ENCODE measurements around the gene TRPV6. TPM values are rescaled to one million over a fixed set of nuclear protein-coding genes. Genes with fewer than 3 reads are reported as not detected.

TRPV6 gene
- total RNA-seq, 1 experiment from 2014 or later = 4.0 TPM

DNA sequence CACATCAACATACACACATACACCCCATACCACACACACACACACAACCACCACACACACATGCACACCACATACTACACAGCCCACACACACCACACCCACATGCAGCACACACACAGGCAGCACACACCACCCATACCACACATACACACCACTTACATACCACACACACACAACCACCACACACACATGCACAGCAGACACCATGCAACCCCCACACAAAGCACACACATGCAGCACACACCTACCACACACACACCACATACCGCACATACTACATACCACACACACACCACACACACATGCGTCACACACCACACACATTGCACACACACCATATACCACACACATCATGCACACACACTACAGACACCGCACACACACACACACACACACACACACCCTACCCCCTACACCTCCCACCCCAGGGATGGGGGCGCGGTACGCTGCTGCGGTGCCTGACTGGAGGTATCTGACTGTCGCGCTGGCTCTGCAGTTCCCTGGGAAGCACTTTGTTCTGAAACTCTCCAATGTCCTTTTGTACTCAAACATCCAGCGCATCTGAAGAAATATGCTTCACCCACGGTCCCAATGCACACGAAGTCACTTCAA lies 5.4 kb upstream of the TRPV6 start:
- Histone ChIP-seq H3K9me3 (no peaks in the 10 kb centered on the region), H3K4me1 (peaks cover 28% of the 10 kb centered on the region), H3K27me3 (replicated peaks; ENCODE audit: control insufficient read depth, insufficient read depth, low read length) (no peaks in the 10 kb centered on the region), H3K4me3 (ENCODE audit: low read depth, low read length) (no peak overlapping the region), H3K36me3 (ENCODE audit: control insufficient read depth, insufficient read depth, low read length) (no peaks in the 10 kb centered on the region)
- H3K36me3 Mint-ChIP-seq (ENCODE audit: insufficient read depth, unreplicated experiment) = no peaks in the 10 kb centered on the region
- no peak for TF ChIP-seq CTCF (IDR thresholded peaks at IDR 0.05; ENCODE audit: insufficient read depth in 1 of 2, low read depth in 1 of 2, low read length in 1 of 2, severe bottlenecking in 1 of 2, unreplicated experiment in 1 of 2)
- peaks cover 10% of the 10 kb centered on the region for H3K9me3 Mint-ChIP-seq (ENCODE audit: unreplicated experiment)
- no peak overlapping the region for H3K4me3 Mint-ChIP-seq (ENCODE audit: unreplicated experiment)
- H3K4me1 Mint-ChIP-seq (ENCODE audit: low read depth, unreplicated experiment) = peaks cover 30% of the 10 kb centered on the region
- ChIA-PET POLR2A (no interaction called here), CTCF (interaction anchor here (0.6 kb wide), 1 partner anchor 518 kb away, joined by 4 read pairs; the partner anchor contains the start of gene EPHA1)
- BruUV-seq (replicated peaks) = no TSS peak
- no peak for DNase-seq
- intact Hi-C loops (cut with micrococcal nuclease; ENCODE audit: unreplicated experiment) = no loop called here
- H3K27ac Mint-ChIP-seq (ENCODE audit: unreplicated experiment) = no peak overlapping the region
- H3K27me3 Mint-ChIP-seq (ENCODE audit: insufficient read depth, unreplicated experiment) = no peaks in the 10 kb centered on the region

DNA sequence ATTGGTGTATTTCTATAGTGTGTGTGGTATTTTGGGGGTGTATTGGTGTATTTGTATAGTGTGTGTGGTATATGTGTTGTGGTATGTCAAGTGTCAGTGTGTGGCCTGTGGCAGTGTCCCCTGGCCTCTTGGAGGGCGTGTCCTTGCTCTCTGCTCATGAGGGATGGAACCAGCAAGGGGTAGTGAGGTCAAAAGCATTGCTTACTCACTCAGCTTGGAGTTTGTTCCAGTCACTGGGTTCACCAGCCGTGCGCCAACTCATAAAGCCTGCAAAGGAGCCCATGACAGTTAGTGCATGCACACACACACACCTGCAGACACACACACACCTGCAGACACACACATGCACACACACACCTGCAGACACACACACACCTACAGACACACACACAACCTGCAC lies 4.3 kb upstream of the TRPV6 start:
- Histone ChIP-seq H3K4me3 (ENCODE audit: low read depth, low read length) (no peak overlapping the region), H3K9me3 (no peaks in the 10 kb centered on the region), H3K4me1 (peaks cover 26% of the 10 kb centered on the region), H3K36me3 (ENCODE audit: control insufficient read depth, insufficient read depth, low read length) (no peaks in the 10 kb centered on the region), H3K27me3 (replicated peaks; ENCODE audit: control insufficient read depth, insufficient read depth, low read length) (no peaks in the 10 kb centered on the region)
- intact Hi-C loops (cut with micrococcal nuclease; ENCODE audit: unreplicated experiment) = no loop called here
- ChIA-PET CTCF (interaction anchor here (0.6 kb wide), 1 partner anchor 247 kb away, joined by 3 read pairs; no protein-coding TSS in a partner anchor), POLR2A (no interaction called here)
- Mint-ChIP-seq H3K9me3 (ENCODE audit: unreplicated experiment) (peaks cover 10% of the 10 kb centered on the region), H3K36me3 (ENCODE audit: insufficient read depth, unreplicated experiment) (no peaks in the 10 kb centered on the region), H3K27me3 (ENCODE audit: insufficient read depth, unreplicated experiment) (no peaks in the 10 kb centered on the region), H3K4me3 (ENCODE audit: unreplicated experiment) (no peak overlapping the region), H3K27ac (ENCODE audit: unreplicated experiment) (no peak overlapping the region), H3K4me1 (ENCODE audit: low read depth, unreplicated experiment) (peaks cover 20% of the 10 kb centered on the region)
- BruUV-seq (replicated peaks) = no TSS peak
- DNase-seq = no peak
- TF ChIP-seq CTCF (IDR thresholded peaks at IDR 0.05; ENCODE audit: insufficient read depth in 1 of 2, low read depth in 1 of 2, low read length in 1 of 2, severe bottlenecking in 1 of 2, unreplicated experiment in 1 of 2) = no peak

- POLR2A ChIA-PET = no interaction called here
- Histone ChIP-seq H3K9me3 (no peaks in the 10 kb centered on the region), H3K4me1 (peaks cover 25% of the 10 kb centered on the region), H3K4me3 (ENCODE audit: low read depth, low read length) (no peak overlapping the region), H3K27me3 (replicated peaks; ENCODE audit: control insufficient read depth, insufficient read depth, low read length) (no peaks in the 10 kb centered on the region), H3K36me3 (ENCODE audit: control insufficient read depth, insufficient read depth, low read length) (no peaks in the 10 kb centered on the region)
- no peak overlapping the region for H3K4me3 Mint-ChIP-seq (ENCODE audit: unreplicated experiment)
- H3K27ac Mint-ChIP-seq (ENCODE audit: unreplicated experiment) = no peak overlapping the region
- no TSS peak for BruUV-seq (replicated peaks)
- CTCF ChIA-PET = no interaction called here
- DNase-seq = no peak
- peaks cover 15% of the 10 kb centered on the region for H3K4me1 Mint-ChIP-seq (ENCODE audit: low read depth, unreplicated experiment)
- intact Hi-C loops (cut with micrococcal nuclease; ENCODE audit: unreplicated experiment) = no loop called here
- H3K9me3 Mint-ChIP-seq (ENCODE audit: unreplicated experiment) = peaks cover 10% of the 10 kb centered on the region
- no peaks in the 10 kb centered on the region for H3K36me3 Mint-ChIP-seq (ENCODE audit: insufficient read depth, unreplicated experiment)
- no peak for TF ChIP-seq CTCF (IDR thresholded peaks at IDR 0.05; ENCODE audit: insufficient read depth in 1 of 2, low read depth in 1 of 2, low read length in 1 of 2, severe bottlenecking in 1 of 2, unreplicated experiment in 1 of 2)
- no peaks in the 10 kb centered on the region for H3K27me3 Mint-ChIP-seq (ENCODE audit: insufficient read depth, unreplicated experiment)
These were observed 1.9 kb upstream of the TRPV6 start for GRCh38 chr7:142887282-142888015.

All from Caco-2 (cell line).